Activated T-helper 1 cell treated with anti-CD3 and anti-CD28 coated beads, Interleukin-2, amount 50 U/mL, for 16 hours (primary cell): Measurements from ENCODE around the gene RGMA.
"Not testable (repeated sequence)": the region's sequence is repeated elsewhere in the genome, so short reads cannot be mapped to it uniquely, and the experiment has no call there.

ENCODE experiments used
- DNase-seq, 2 donors: peaks; one replicate each; pipeline ENCODE4 v3.0.0-alpha.2; 2020; ENCODE audit warnings: low read depth in 1 of 2, low spot score in 1 of 2

The RGMA gene

GRCh38 chr15:93035953-93036810 lies 52.8 kb downstream of the RGMA start:
- DNase-seq, result no peak

GRCh38 chr15:93035092-93035915 lies 53.7 kb downstream of the RGMA start:
- no peak for DNase-seq

GRCh38 chr15:93034512-93034911 lies 54.5 kb downstream of the RGMA start:
- DNase-seq, result no peak

- DNase-seq, result no peak
These were observed 55.5 kb downstream of the RGMA start for GRCh38 chr15:93033434-93034045.

- DNase-seq, result not testable (repeated sequence)
These were observed 56.4 kb downstream of the RGMA start for GRCh38 chr15:93032515-93033206.

- DNase-seq, result not testable (repeated sequence)
These were observed 57.2 kb downstream of the RGMA start for GRCh38 chr15:93031557-93032384.

GRCh38 chr15:93031103-93031464 lies 57.9 kb downstream of the RGMA start:
- DNase-seq, result no peak

GRCh38 chr15:93030430-93031102 lies 58.4 kb downstream of the RGMA start:
- peak; percentile 38 to 41 for DNase-seq

GRCh38 chr15:93029836-93030429 lies 59.1 kb downstream of the RGMA start:
- no peak for DNase-seq

- DNase-seq, result no peak
These were observed 59.7 kb downstream of the RGMA start for GRCh38 chr15:93029214-93029835.

- no peak for DNase-seq
These were observed 60.3 kb downstream of the RGMA start for GRCh38 chr15:93028632-93029213.

- no peak for DNase-seq
These were observed 60.8 kb downstream of the RGMA start for GRCh38 chr15:93028111-93028631.

GRCh38 chr15:93027413-93027812 lies 61.6 kb downstream of the RGMA start:
- no peak for DNase-seq

- DNase-seq, result no peak
These were observed 62.6 kb downstream of the RGMA start for GRCh38 chr15:93026380-93026817.

GRCh38 chr15:93025625-93025982 lies 63.4 kb downstream of the RGMA start:
- no peak for DNase-seq

- no peak for DNase-seq
These were observed 64.0 kb downstream of the RGMA start for GRCh38 chr15:93024716-93025624.

GRCh38 chr15:93024293-93024692 lies 64.7 kb downstream of the RGMA start:
- DNase-seq, result no peak
